Activated T-cell treated with anti-CD3 and anti-CD28 coated beads for 24 hours (primary cell): Measurements from ENCODE around the gene CRISP2.

ENCODE experiments used
- DNase-seq: peaks from one replicate; pipeline ENCODE4 v3.0.0-alpha.2; 2020; ENCODE audit warnings: low read depth

Gene CRISP2

DNA sequence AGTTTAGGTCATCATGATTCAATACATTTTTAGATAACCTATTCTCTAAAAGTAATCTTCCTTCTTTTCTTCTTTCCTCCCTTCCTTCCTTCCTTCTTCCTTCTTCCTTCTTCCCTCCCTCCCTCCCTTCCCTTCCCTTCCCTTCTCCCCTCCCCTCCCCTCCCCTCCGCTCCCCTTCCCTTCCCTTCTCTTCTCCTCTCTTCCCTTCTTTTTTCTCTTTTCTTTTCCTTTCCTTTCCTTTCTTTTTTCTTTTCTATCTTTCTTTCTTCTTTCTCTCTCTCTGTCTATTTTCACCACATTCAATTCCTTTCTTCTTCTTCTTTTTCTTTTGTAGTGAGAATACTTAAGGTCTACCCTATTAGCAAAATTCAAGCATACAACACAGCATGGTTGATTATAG lies 59.4 kb downstream of the CRISP2 start:
- DNase-seq: no peak

DNA sequence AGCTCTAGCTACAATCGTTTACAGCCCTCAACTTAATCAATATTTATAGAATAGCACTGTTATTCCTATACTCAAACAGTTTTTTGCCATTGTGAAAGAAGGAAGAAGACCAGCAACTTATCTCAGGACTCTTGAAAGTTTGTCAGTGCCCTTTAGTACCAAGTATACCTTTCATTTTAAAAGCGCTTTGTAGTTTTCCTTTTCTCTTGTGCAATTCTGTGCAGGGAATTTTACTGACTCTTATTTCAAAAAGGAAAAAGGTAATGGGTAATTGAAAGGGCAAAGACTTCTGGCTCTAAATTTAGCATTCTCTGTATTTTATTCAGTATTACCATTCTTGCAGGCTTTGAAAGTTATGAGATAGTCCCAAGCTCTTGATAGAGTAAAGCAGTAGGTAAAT lies 59.9 kb downstream of the CRISP2 start:
- no peak for DNase-seq

DNA sequence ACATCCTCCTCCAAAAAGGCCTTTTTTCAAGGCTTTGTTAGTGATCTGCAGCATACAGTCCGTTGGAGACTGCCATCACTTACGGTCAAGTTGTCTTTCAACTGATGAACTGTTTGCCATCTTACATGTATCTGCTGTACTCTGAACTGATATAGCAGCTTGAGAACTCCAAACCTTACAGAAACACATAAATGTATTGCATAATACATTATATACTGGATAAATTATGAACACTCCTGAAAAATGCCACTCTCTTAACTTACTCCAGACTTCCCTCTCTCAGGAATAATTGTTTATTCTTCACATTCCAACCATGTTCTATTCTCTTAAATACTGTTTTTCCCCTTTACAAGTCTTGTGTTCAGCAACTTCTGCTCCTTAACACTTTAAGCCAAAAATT lies 62.1 kb downstream of the CRISP2 start:
- DNase-seq: no peak

DNA sequence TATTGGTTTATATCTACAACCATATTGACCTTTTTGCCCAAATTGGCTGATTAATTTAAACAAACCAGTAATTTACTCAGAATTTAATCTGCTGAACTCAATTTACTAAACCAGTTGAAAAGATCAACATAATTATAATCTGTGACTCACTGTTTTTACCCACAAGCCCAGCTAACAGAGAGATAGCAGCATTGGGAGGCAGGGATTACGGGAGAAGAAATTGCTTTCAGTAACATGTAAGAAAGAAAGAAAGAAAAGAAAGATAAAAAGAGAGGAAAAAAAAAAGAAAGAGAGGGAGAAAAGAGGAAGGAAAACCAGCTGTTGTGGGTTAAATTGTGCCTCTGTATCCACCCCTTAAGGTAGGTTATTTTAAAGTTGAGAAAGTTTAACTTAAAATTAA lies 63.4 kb downstream of the CRISP2 start:
- no peak for DNase-seq

DNA sequence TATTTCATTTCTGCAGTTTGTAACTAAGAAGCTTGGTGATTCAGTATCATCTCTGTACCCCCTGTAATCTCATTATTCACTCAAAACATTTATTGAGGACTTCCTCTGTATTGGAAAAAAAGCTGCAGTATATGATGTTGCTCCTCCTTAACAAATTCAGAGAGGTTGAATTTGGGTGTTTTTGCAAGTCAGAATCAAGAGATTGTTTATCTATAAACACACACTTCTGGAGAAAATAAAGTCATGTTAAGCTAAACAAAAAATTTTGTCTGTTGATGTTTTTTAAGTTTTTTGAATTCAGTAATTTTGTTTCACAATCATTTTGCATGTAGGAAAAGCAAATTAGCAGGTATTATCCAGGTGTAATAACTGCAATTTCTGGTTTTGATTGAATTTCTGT lies 65.3 kb downstream of the CRISP2 start:
- no peak for DNase-seq

DNA sequence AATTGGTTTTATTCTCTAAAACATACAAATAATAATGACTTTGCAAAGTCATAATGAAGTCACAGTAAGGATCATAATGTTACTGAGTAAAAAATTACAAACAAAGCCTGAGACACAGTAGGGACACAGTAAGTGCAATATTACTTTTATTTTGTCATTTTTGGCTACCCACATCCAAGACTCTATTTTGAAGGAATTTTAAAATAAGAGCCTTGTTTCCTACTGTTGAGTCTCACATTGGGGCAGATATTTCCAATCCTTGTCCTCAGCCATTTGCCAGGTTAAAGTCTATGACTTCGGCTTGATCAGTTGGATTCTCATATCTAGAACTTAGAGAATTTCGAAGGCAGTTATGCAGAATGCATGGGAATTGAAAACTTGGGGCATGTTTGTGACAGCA lies 65.9 kb downstream of the CRISP2 start:
- no peak for DNase-seq

DNA sequence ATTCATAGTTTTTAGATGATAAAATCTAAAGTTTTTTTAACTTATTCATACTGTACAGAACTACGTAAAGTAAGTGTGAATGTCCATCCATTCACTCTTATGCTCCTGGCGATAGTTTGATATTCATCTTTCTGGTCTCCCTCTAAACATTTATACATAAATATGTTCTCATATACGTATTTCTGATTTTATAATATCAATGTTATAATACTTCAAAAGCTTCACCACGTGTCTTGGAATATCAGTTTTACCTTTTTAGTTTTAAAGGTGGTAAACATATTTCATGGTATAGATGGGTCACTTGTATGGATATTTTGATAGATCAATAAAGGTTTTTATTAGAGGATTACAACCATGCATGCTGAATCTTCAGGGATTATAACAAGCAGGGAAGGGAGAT lies 66.4 kb downstream of the CRISP2 start:
- DNase-seq: no peak

DNA sequence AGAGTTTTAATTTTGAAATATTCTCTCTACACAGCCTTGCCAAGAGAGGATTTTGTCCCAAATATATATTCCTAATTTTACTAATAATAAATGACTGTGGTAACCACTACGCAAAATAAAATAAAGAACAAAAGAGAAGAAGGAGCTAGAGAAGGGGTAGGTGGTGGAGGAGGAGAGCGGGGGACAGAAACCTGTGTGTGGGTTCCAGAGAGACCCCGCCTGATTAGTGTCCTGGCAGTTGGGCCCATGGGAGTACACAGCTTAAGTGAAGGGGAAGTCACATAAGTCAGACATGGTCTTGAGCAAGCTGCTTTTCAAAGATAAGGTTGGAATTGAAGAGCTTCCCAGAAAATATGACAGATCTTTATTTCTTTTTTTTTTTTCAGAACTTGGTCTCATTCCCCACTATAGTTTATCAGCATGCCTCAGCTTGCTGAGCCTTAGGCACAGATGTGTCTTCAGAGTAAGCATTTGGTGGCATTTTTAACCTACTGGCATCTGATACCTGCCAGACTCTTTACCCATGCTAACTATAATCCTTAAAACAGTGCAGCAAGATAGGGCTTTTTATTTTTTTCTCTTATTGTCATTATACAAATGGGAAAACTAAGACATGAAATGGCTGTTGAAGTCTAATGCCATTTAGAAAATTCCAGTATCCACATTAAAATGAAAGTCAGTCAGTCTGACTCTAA lies 67.1 kb downstream of the CRISP2 start:
- DNase-seq: no peak

DNA sequence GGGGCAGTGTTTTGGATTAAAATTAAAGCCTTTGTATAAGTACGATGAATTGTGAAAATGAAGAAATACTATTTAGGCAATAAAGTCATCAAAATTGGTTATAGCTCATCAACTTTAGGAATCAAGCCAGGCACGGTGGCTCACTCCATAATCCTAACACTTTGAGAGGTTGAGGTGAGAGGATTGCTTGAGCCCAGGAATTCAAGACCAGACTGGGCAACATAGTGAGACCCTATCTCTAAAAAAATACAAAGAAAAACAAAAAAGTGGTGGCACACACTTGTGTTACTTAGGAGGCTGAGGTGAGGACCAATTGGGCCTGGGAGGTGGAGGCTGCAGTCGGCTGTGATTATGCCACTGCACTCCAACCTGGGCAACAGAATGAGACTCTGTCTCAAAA lies 68.2 kb downstream of the CRISP2 start:
- DNase-seq: no peak
